Hepatocyte (in vitro differentiated cells): ENCODE results near the gene FMNL2. TPM values are rescaled to one million over a fixed set of nuclear protein-coding genes. Genes with fewer than 3 reads are reported as not detected.

Source experiments
- DNase-seq: peaks from one replicate; pipeline ENCODE4 v3.0.0-alpha.2; 2016; ENCODE audit warnings: low spot score
- H2AFZ ChIP-seq: fragments of 200-600 bp; sonication (generic); 2 replicates; pipeline ENCODE4 v1.6.0; 2016; ENCODE audit warnings: antibody characterized with exemption, mild to moderate bottlenecking
- H3K27ac ChIP-seq: fragments of 200-600 bp; sonication (generic); 2 replicates; pipeline ENCODE4 v1.5.1; 2016; ENCODE audit warnings: mild to moderate bottlenecking
- H3K27me3 ChIP-seq: fragments of 200-600 bp; sonication (generic); 2 replicates; pipeline ENCODE4 v1.6.1; 2016
- H3K36me3 ChIP-seq: fragments of 200-600 bp; sonication (generic); replicated peaks from 2 replicates; pipeline ENCODE4 v1.5.1; 2016; ENCODE audit warnings: low read depth; ENCODE audit not compliant: insufficient read depth
- H3K4me1 ChIP-seq: fragments of 200-600 bp; sonication (generic); 2 replicates; pipeline ENCODE4 v1.5.1; 2016; ENCODE audit warnings: mild to moderate bottlenecking, moderate library complexity; ENCODE audit not compliant: insufficient read depth
- H3K4me2 ChIP-seq: fragments of 200-600 bp; sonication (generic); 2 replicates; pipeline ENCODE4 v1.6.0; 2016
- H3K4me3 ChIP-seq: fragments of 200-600 bp; sonication (generic); 2 replicates; pipeline ENCODE4 v1.5.1; 2016; ENCODE audit warnings: mild to moderate bottlenecking
- H3K79me2 ChIP-seq: fragments of 200-600 bp; sonication (generic); 2 replicates; pipeline ENCODE4 v1.6.0; 2017; ENCODE audit warnings: mild to moderate bottlenecking
- H3K9me2 ChIP-seq: fragments of 200-600 bp; sonication (generic); replicated peaks from 2 replicates; pipeline ENCODE4 v1.6.0; 2017; ENCODE audit warnings: mild to moderate bottlenecking; ENCODE audit not compliant: insufficient read depth
- H3K9me3 ChIP-seq: fragments of 200-600 bp; sonication (generic); 2 replicates; pipeline ENCODE4 v1.5.1; 2016; ENCODE audit warnings: low read depth, mild to moderate bottlenecking
- H4K20me1 ChIP-seq: fragments of 200-600 bp; sonication (generic); 2 replicates; pipeline ENCODE4 v1.6.0; 2016; ENCODE audit warnings: mild to moderate bottlenecking; ENCODE audit not compliant: insufficient read depth, poor library complexity, severe bottlenecking
- EZH2 ChIP-seq: fragments of 200-600 bp; sonication (generic); IDR thresholded peaks from 2 replicates; pipeline ENCODE4 v1.6.1; 2016; ENCODE audit warnings: antibody characterized with exemption, mild to moderate bottlenecking, borderline replicate concordance
- EZH2phosphoT487 ChIP-seq: fragments of 200-600 bp; sonication (generic); IDR thresholded peaks from one replicate; pipeline ENCODE4 v1.6.1; 2018; ENCODE audit warnings: antibody characterized with exemption, mild to moderate bottlenecking, low read depth, moderate library complexity; ENCODE audit not compliant: unreplicated experiment, severe bottlenecking
- WGBS: methylation state at CpG from one replicate; pipeline ENCODE4 v1.1.6; 2016; ENCODE audit warnings: low lambda C conversion rate; ENCODE audit errors: missing lambda C conversion rate; 5-methylcytosine and 5-hydroxymethylcytosine counted together
- polyA plus RNA-seq: library from polyadenylated mRNA; unstranded; fragments of >200 nt; fragmentation: Nextera tagmentation; extraction: Ambion mirVana; gene quantifications from 2 replicates; pipeline ENCODE4 v1.2.1, GENCODE V29; 2016
- total RNA-seq: library from RNA; depleted of rRNA; stranded (reverse); fragments of >200 nt; gene quantifications from 2 replicates; pipeline ENCODE4 v1.2.3, GENCODE V29; 2014
- TF ChIP-seq, protein P1 (sequence below): fragments of 200-600 bp; sonication (generic); IDR thresholded peaks from 2 replicates; pipeline ENCODE4 v1.5.1; 2016; ENCODE audit warnings: antibody characterized with exemption, mild to moderate bottlenecking; ENCODE audit not compliant: poor library complexity

Gene FMNL2
- total and polyA plus RNA-seq, 2 experiments from 2014 or later: 11.7 to 53.6 TPM

DNA sequence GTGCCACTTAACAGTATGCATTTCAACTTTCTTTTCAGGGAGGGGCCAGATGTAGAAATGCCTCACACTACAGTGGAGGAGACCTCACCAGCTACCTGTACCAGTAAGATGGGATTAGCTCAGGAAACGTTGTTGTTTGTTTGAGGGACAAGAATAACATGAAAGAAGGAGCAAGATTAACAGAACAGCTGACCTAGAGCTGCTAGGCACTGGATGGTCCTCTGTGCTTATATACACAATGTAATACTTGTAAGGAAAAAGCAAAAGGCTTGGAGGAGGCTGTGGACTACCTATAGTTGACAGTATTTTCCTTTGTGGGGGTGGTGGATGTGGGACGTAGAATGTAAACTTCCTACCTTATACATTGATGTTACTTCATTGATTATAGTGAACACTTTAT is 154.4 kb downstream of the FMNL2 start:
- peaks cover 49% of the 10 kb centered on the region for H3K4me1 ChIP-seq
- peak overlapping the region; percentile 39 for H3K27ac ChIP-seq
- no peak for DNase-seq
- H3K4me3 ChIP-seq: no peak overlapping the region
- no peaks in the 10 kb centered on the region for H3K27me3 ChIP-seq
- no peaks in the 10 kb centered on the region for H3K36me3 ChIP-seq
- peaks cover 77% of the 10 kb centered on the region for H3K79me2 ChIP-seq
- 61% methylated on average over 2 of the region's 2 CpGs for WGBS
- no peaks in the 10 kb centered on the region for H3K9me3 ChIP-seq
- no peaks in the 10 kb centered on the region for H3K9me2 ChIP-seq
- no peak for TF ChIP-seq EZH2phosphoT487
- no peak for TF ChIP-seq EZH2
- TF ChIP-seq, protein P1, sequence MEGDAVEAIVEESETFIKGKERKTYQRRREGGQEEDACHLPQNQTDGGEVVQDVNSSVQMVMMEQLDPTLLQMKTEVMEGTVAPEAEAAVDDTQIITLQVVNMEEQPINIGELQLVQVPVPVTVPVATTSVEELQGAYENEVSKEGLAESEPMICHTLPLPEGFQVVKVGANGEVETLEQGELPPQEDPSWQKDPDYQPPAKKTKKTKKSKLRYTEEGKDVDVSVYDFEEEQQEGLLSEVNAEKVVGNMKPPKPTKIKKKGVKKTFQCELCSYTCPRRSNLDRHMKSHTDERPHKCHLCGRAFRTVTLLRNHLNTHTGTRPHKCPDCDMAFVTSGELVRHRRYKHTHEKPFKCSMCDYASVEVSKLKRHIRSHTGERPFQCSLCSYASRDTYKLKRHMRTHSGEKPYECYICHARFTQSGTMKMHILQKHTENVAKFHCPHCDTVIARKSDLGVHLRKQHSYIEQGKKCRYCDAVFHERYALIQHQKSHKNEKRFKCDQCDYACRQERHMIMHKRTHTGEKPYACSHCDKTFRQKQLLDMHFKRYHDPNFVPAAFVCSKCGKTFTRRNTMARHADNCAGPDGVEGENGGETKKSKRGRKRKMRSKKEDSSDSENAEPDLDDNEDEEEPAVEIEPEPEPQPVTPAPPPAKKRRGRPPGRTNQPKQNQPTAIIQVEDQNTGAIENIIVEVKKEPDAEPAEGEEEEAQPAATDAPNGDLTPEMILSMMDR: no peak
- H2AFZ ChIP-seq: no peak overlapping the region
- H4K20me1 ChIP-seq: no peaks in the 10 kb centered on the region
- no peak overlapping the region for H3K4me2 ChIP-seq

DNA sequence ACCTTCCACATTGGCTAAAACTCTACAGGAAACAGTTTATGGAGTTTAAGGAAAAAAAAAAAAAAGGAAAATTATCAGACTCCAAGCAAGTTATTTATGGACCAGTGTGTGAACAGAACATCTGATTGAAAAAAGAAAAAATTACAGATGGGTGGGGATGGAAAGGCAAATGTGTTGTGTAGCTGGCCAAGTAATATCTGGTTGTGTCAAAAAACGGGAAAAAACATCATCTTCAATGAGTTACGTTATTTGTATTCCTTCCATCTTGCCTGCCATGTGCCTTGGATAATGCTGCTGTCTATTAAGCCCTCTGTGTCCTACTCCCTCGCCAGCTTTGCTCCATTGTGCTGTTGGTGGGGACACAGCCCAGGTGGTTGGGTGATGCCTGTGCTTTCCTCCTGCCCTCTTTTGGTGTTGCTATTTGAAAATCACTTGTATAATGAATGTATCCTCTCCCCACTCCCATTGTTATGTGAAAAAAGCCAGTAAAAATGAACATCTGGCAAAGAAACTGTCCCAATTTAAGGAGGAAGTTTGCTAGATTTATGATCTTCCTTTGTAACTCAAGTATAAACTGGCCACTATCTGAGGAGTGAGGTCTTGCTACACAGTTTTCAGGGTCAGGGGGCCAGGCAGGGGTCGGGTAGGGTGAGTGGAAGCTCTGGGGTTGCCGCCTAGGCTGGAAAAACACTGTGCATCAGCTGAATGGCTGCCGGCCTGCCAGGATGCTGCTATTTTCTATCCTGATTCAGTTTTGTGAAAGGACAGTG is 155.9 kb downstream of the FMNL2 start:
- Histone ChIP-seq H3K4me2 (no peak overlapping the region), H3K36me3 (no peaks in the 10 kb centered on the region), H3K27ac (peak overlapping the region; percentile 28), H3K9me2 (no peaks in the 10 kb centered on the region), H3K4me3 (no peak overlapping the region), H3K4me1 (peaks cover 41% of the 10 kb centered on the region), H3K79me2 (peaks cover 78% of the 10 kb centered on the region), H4K20me1 (no peaks in the 10 kb centered on the region), H2AFZ (no peak overlapping the region), H3K27me3 (no peaks in the 10 kb centered on the region), H3K9me3 (no peaks in the 10 kb centered on the region)
- no peak for DNase-seq
- no peak for TF ChIP-seq EZH2phosphoT487
- no peak for TF ChIP-seq EZH2
- TF ChIP-seq, protein P1: no peak
- 66% methylated on average over 6 of the region's 6 CpGs for WGBS

DNA sequence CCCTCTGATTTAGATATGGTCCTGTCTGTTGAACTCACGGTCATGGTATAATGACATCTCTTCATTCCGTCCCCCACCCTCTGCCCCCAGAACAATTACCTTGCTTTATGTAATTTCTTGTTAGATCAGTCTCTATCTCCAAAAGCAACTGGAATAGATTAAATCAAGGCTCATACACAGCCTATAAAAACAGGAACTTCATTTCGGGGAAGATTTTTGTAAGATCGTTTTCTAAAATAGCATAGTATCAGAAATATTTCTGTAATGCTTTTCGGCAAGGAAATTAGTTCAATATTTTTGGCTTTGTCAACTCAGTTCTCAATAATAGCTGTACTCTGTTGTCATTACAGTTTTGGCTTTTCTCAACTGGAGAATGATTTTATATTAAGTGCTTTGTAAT is 157.2 kb downstream of the FMNL2 start:
- 52% methylated on average over 5 of the region's 5 CpGs for WGBS
- no peak for TF ChIP-seq EZH2
- TF ChIP-seq, protein P1: no peak
- no peak for TF ChIP-seq EZH2phosphoT487
- Histone ChIP-seq H3K27me3 (no peaks in the 10 kb centered on the region), H3K9me2 (no peaks in the 10 kb centered on the region), H3K9me3 (no peaks in the 10 kb centered on the region), H3K27ac (no peak overlapping the region), H2AFZ (no peak overlapping the region), H3K79me2 (peaks cover 90% of the 10 kb centered on the region), H3K4me3 (no peak overlapping the region), H4K20me1 (no peaks in the 10 kb centered on the region), H3K4me2 (no peak overlapping the region), H3K36me3 (no peaks in the 10 kb centered on the region), H3K4me1 (peaks cover 31% of the 10 kb centered on the region)
- no peak for DNase-seq
